ENCODE measurements around the gene GNS. TPM values are rescaled to one million over a fixed set of nuclear protein-coding genes. Genes with fewer than 3 reads are reported as not detected.
A peak's percentile ranks its signal among the peaks of the same experiment; 100 is the strongest.

The GNS gene
- total RNA-seq, 1 experiment from 2014 or later: 26.0 TPM

- DNase-seq: no peak
- H3K27ac ChIP-seq (ENCODE audit: insufficient read length, low read depth, low read length): no peak overlapping the region
- peak overlapping the region; percentile 21 for H3K18ac ChIP-seq (ENCODE audit: insufficient read length, low read depth, low read length)
- Mint-ChIP-seq H3K4me3 (peak overlapping the region; percentile 61 to 77), H3K36me3 (ENCODE audit: insufficient read depth in 1 of 3, low read depth in 3 of 3) (peaks cover 0 to 3% (median 0%) of the 10 kb centered on the region in 3 experiments; a peak in 1 of 7 replicates), H3K4me1 (peaks cover 12 to 14% of the 10 kb centered on the region in 2 experiments), H3K9me3 (peaks cover 9 to 13% of the 10 kb centered on the region in 2 experiments; a peak in 4 of 5 replicates), H3K27me3 (ENCODE audit: low read depth) (peaks cover 88% of the 10 kb centered on the region), H3K27ac (no peak overlapping the region)
- H4K91ac ChIP-seq (ENCODE audit: insufficient read length, low read depth, low read length): no peak overlapping the region
- no peak overlapping the region for H3K9ac ChIP-seq (ENCODE audit: extremely low read depth, insufficient read length, low read length)
- peak overlapping the region; percentile 72 for H3K4me2 ChIP-seq (ENCODE audit: insufficient read depth, insufficient read length, low read length)
- H3K23ac ChIP-seq (ENCODE audit: insufficient read length, low read depth, low read length): no peak overlapping the region
- no peaks in the 10 kb centered on the region for H3K79me2 ChIP-seq (ENCODE audit: insufficient read depth, low read length)
- no peaks in the 10 kb centered on the region for H4K20me1 ChIP-seq (ENCODE audit: control insufficient read depth, insufficient read depth, insufficient read length)
- H2BK5ac ChIP-seq (ENCODE audit: insufficient read length, low read length): no peak overlapping the region
- H3K23me2 ChIP-seq (ENCODE audit: insufficient read length, low read depth, low read length, poor library complexity, severe bottlenecking): peaks cover 12% of the 10 kb centered on the region
- no peaks in the 10 kb centered on the region for H3K79me1 ChIP-seq (ENCODE audit: insufficient read depth, low read depth, low read length, poor library complexity, severe bottlenecking)
- H3K4ac ChIP-seq (ENCODE audit: low read depth, low read length): no peak overlapping the region
- no peak overlapping the region for H2BK20ac ChIP-seq (ENCODE audit: low read depth, low read length, poor library complexity, severe bottlenecking)
- peaks cover 17% of the 10 kb centered on the region; the same call in 1 of the 2 replicates for H3K27me3 ChIP-seq (ENCODE audit: insufficient read depth, low read length)
- no peak for TF ChIP-seq CTCF (conservative IDR thresholded peaks at IDR 0.05)
- no peak overlapping the region for H2BK12ac ChIP-seq (ENCODE audit: insufficient read length, low read depth, low read length)
- peak overlapping the region; percentile 52; the same call in 1 of the 2 replicates for H3K14ac ChIP-seq (ENCODE audit: insufficient read depth, low read length)
- no peak overlapping the region for H3T11ph ChIP-seq (ENCODE audit: low read length)
- no peak overlapping the region for H2AFZ ChIP-seq (ENCODE audit: low read length)
- H4K5ac ChIP-seq (ENCODE audit: insufficient read length, low read depth, low read length): no peak overlapping the region
- H2BK15ac ChIP-seq (ENCODE audit: low read depth, low read length): peak overlapping the region; percentile 99
- no peak overlapping the region for H2BK120ac ChIP-seq (ENCODE audit: low read depth, low read length, poor library complexity, severe bottlenecking)
- no CpG with 5 or more reads among the region's 15 CpGs for WGBS (ENCODE audit: extremely low coverage, insufficient read length, low lambda C conversion rate)
- no peaks in the 10 kb centered on the region for H3K4me1 ChIP-seq (ENCODE audit: insufficient read depth, low read length)
- no peaks in the 10 kb centered on the region for H3K9me3 ChIP-seq (ENCODE audit: control insufficient read depth, low read depth, low read length)
- no peak overlapping the region for H2AK5ac ChIP-seq (ENCODE audit: insufficient read length, low read length)
- H4K8ac ChIP-seq (replicated peaks; ENCODE audit: insufficient read length, low read depth, low read length): no peak overlapping the region
- no peak overlapping the region for H3K56ac ChIP-seq (ENCODE audit: insufficient read length, low read depth, low read length)
These were observed 20.9 kb upstream of the GNS start for GRCh38 chr12:64780132-64780530.
